Transverse colon (tissue), 4 donors: Measurements from ENCODE around the gene DACT2. TPM values are rescaled to one million over a fixed set of nuclear protein-coding genes. Genes with fewer than 3 reads are reported as not detected.
"Not testable (repeated sequence)": the region's sequence is repeated elsewhere in the genome, so short reads cannot be mapped to it uniquely, and the experiment has no call there.

Experiments
- DNase-seq: peaks from one replicate; pipeline ENCODE4 v3.0.0-alpha.2; 2019
- H3K27ac ChIP-seq, 4 donors: fragments of 200-600 bp; sonication (generic); 2 replicates each; pipeline ENCODE4 v1.5.1; 2016 to 2018; ENCODE audit warnings: inconsistent platforms in 4 of 4
- H3K27me3 ChIP-seq: fragments of 200-600 bp; sonication (generic); 2 replicates; pipeline ENCODE4 v1.5.1; 2017; ENCODE audit warnings: inconsistent platforms
- H3K36me3 ChIP-seq, 4 donors: fragments of 200-600 bp; sonication (generic); 2 replicates each; pipeline ENCODE4 v1.5.1; 2017 to 2019; ENCODE audit warnings: inconsistent platforms in 4 of 4
- H3K4me1 ChIP-seq, 4 donors: fragments of 200-600 bp; sonication (generic); 2 replicates each; pipeline ENCODE4 v1.5.1; 2017 to 2020; ENCODE audit warnings: inconsistent platforms in 4 of 4
- H3K4me3 ChIP-seq, 4 donors: fragments of 200-600 bp; sonication (generic); 1 replicate in 1 of 4; 2 replicates in 3 of 4; pipeline versions ENCODE4 v1.5.1 to v1.6.1; 2017 to 2019; ENCODE audit warnings: inconsistent platforms in 4 of 4
- H3K9me3 ChIP-seq, 2 donors: fragments of 200-600 bp; sonication (generic); 2 replicates each; pipeline ENCODE4 v1.5.1; 2017 to 2019; ENCODE audit warnings: inconsistent platforms in 2 of 2
- CTCF ChIP-seq, 5 experiments: fragments of 200-600 bp in 3 of 5; fragments of 450-650 bp in 2 of 5; sonication (generic) in 3 of 5; IDR thresholded peaks; 1 replicate in 2 of 5; 2 replicates in 3 of 5; pipeline ENCODE4 v1.5.1; 2016 to 2017; ENCODE audit warnings: antibody characterized with exemption in 5 of 5, inconsistent platforms in 3 of 5, mild to moderate bottlenecking in 2 of 5, moderate library complexity in 1 of 5
- EP300 ChIP-seq: sonication (generic); formaldehyde crosslinking; IDR thresholded peaks from one replicate; pipeline ENCODE4 v1.6.1; 2017; ENCODE audit warnings: antibody characterized with exemption, low read depth
- POLR2A ChIP-seq: fragments of 450-650 bp; IDR thresholded peaks from one replicate; pipeline ENCODE4 v1.6.1; 2016; ENCODE audit warnings: antibody characterized with exemption, mild to moderate bottlenecking, moderate library complexity
- POLR2AphosphoS5 ChIP-seq, 3 donors: sonication (generic); formaldehyde crosslinking; IDR thresholded peaks; one replicate each; pipeline ENCODE4 v1.6.1; 2016; ENCODE audit warnings: antibody characterized with exemption in 3 of 3
- WGBS, 2 donors: methylation state at CpG; one replicate each; pipeline ENCODE4 v1.1.5; 2018; ENCODE audit warnings: low coverage in 1 of 2; 5-methylcytosine and 5-hydroxymethylcytosine counted together
- in situ Hi-C, 4 donors: fragments of 200-750 bp; cut with MboI; loops; one replicate each; pipeline versions ENCODE4 v1.15.0 to v1.15.1; 2017; ENCODE audit warnings: low sequenced_read_pairs in 3 of 4, low pct_ligation_motif_present in 1 of 4, low pct_unique_long_range_greater_than_20kb in 1 of 4
- intact Hi-C: fragments of 100-400 bp; cut with DNase I; formaldehyde crosslinking; loops from one replicate; pipeline ENCODE4 v1.15.1; 2023; ENCODE audit warnings: low total_unique reads
- total RNA-seq, 4 donors: library from RNA; depleted of rRNA; stranded (reverse); fragments of >200 nt; gene quantifications; one replicate each; pipeline ENCODE4 v1.1.0, GENCODE V29; 2016

DACT2 gene
- total RNA-seq, 4 donors from 2014 or later = 2.4 to 2.6 TPM; not detected in 2

GRCh38 chr6:168361766-168362165 is 42.2 kb upstream of the DACT2 start:
- no peak for DNase-seq

GRCh38 chr6:168359794-168360193 is 40.2 kb upstream of the DACT2 start:
- H3K27me3 ChIP-seq = no peaks in the 10 kb centered on the region
- DNase-seq = no peak
- WGBS, 2 donors = 68 to 87% methylated on average over 7 to 14 of the region's 14 CpGs
- intact Hi-C loops (no loop called here), in situ Hi-C loops (loop anchor here (10.0 to 25.0 kb wide), 4 partner anchors 205 to 528 kb away; no protein-coding TSS in a partner anchor)
- TF ChIP-seq EP300 (no peak), CTCF (IDR thresholded peaks at IDR 0.05) (no peak), POLR2AphosphoS5 (IDR thresholded peaks at IDR 0.05) (no peak), POLR2A (no peak)
- peaks cover 0 to 8% (median 0%) of the 10 kb centered on the region in 4 donors for H3K4me1 ChIP-seq
- no peaks in the 10 kb centered on the region for H3K36me3 ChIP-seq
- H3K4me3 ChIP-seq = no peak overlapping the region
- H3K27ac ChIP-seq = no peak overlapping the region
- H3K9me3 ChIP-seq = no peaks in the 10 kb centered on the region

More at GRCh38 chr6:168361766-168362165, 42.2 kb upstream of the DACT2 start:
- in situ Hi-C loops = loop anchor here in 3 of 4 donors (10.0 to 25.0 kb wide), 3 partner anchors 207 to 526 kb away; no protein-coding TSS in a partner anchor
- Histone ChIP-seq H3K36me3 (no peaks in the 10 kb centered on the region), H3K27ac (no peak overlapping the region), H3K4me1 (no peaks in the 10 kb centered on the region), H3K4me3 (no peak overlapping the region), H3K9me3 (no peaks in the 10 kb centered on the region), H3K27me3 (no peaks in the 10 kb centered on the region)
- 86 to 96% methylated on average over 5 to 9 of the region's 9 CpGs for WGBS, 2 donors
- intact Hi-C loops = no loop called here
- TF ChIP-seq POLR2AphosphoS5 (IDR thresholded peaks at IDR 0.05) (no peak), POLR2A (no peak)

GRCh38 chr6:168358842-168359420 is 39.4 kb upstream of the DACT2 start:
- 80 to 90% methylated on average over 1 to 14 of the region's 20 CpGs for WGBS, 2 donors
- no peak overlapping the region for H3K4me3 ChIP-seq
- in situ Hi-C loops (loop anchor here in 2 of 4 donors (10.0 to 25.0 kb wide), 3 partner anchors 204 to 528 kb away; no protein-coding TSS in a partner anchor), intact Hi-C loops (no loop called here)
- no peaks in the 10 kb centered on the region for H3K36me3 ChIP-seq
- no peaks in the 10 kb centered on the region for H3K27me3 ChIP-seq
- no peaks in the 10 kb centered on the region for H3K9me3 ChIP-seq
- H3K4me1 ChIP-seq = peaks cover 0 to 8% (median 0%) of the 10 kb centered on the region in 4 donors
- DNase-seq = no peak
- no peak overlapping the region for H3K27ac ChIP-seq
- TF ChIP-seq POLR2AphosphoS5 (IDR thresholded peaks at IDR 0.05) (no peak), CTCF (IDR thresholded peaks at IDR 0.05) (no peak), EP300 (no peak), POLR2A (no peak)

- H3K36me3 ChIP-seq, H3K4me3 ChIP-seq, H3K9me3 ChIP-seq, intact Hi-C loops, H3K27ac ChIP-seq, H3K4me1 ChIP-seq, DNase-seq, H3K27me3 ChIP-seq: not testable (repeated sequence)
- in situ Hi-C loops = loop anchor here in 2 of 4 donors (10.0 to 25.0 kb wide), 3 partner anchors 202 to 530 kb away; no protein-coding TSS in a partner anchor
- 94% methylated on average over 4 of the region's 20 CpGs; no CpG with 5 or more reads in 1 of the 2 donors for WGBS, 2 donors
Measured at GRCh38 chr6:168356872-168357271, 37.3 kb upstream of the DACT2 start.

- H3K27ac ChIP-seq = no peak overlapping the region
- H3K4me3 ChIP-seq = peak overlapping the region in 1 of 4 donors; percentile 15
- in situ Hi-C loops (loop anchor here in 2 of 4 donors (10.0 to 25.0 kb wide), 3 partner anchors 201 to 531 kb away; no protein-coding TSS in a partner anchor), intact Hi-C loops (no loop called here)
- DNase-seq = peak; percentile 68
- TF ChIP-seq POLR2AphosphoS5 (IDR thresholded peaks at IDR 0.05) (no peak), CTCF (IDR thresholded peaks at IDR 0.05) (peak; percentile 65 to 91 (median 79)), EP300 (no peak), POLR2A (no peak)
- no peaks in the 10 kb centered on the region for H3K36me3 ChIP-seq
- 25 to 41% methylated on average over 3 to 28 of the region's 28 CpGs for WGBS, 2 donors
- H3K4me1 ChIP-seq = peaks cover 0 to 8% (median 0%) of the 10 kb centered on the region in 4 donors
- no peaks in the 10 kb centered on the region for H3K27me3 ChIP-seq
- no peaks in the 10 kb centered on the region for H3K9me3 ChIP-seq
Measured at GRCh38 chr6:168355716-168356522, 36.3 kb upstream of the DACT2 start.
